Psoas muscle (tissue), 8 donors: Measurements from ENCODE around the gene MAN2A1. TPM values are rescaled to one million over a fixed set of nuclear protein-coding genes. Genes with fewer than 3 reads are reported as not detected.

ENCODE experiments used
- ATAC-seq, 4 donors: fragments of 200-7000 bp; cut with Tn5 transposase; one replicate each; pipeline ENCODE4 v1.9.1; 2020; ENCODE audit warnings: moderate library complexity in 3 of 4, mild to moderate bottlenecking in 2 of 4
- DNase-seq, 2 donors: peaks; one replicate each; pipeline ENCODE4 v3.0.0-alpha.2; 2020
- H3K27ac ChIP-seq: fragments of 200-600 bp; one replicate; pipeline ENCODE4 v1.8.0; 2022
- H3K27me3 ChIP-seq, 3 donors: fragments of 200-600 bp in 1 of 3; one replicate each; pipeline versions ENCODE4 v1.6.1 to v1.8.0; 2013 to 2022; ENCODE audit warnings: low read length in 2 of 3, mild to moderate bottlenecking in 2 of 3, moderate library complexity in 1 of 3; ENCODE audit not compliant: insufficient read depth in 3 of 3
- H3K36me3 ChIP-seq, 2 donors: fragments of 200-600 bp in 1 of 2; one replicate each; pipeline versions ENCODE4 v1.6.1 to v1.8.0; 2013 to 2022; ENCODE audit warnings: low read depth in 1 of 2, mild to moderate bottlenecking in 1 of 2, moderate library complexity in 1 of 2; ENCODE audit not compliant: insufficient read depth in 1 of 2
- H3K4me1 ChIP-seq: fragments of 200-600 bp; one replicate; pipeline ENCODE4 v1.8.0; 2022
- H3K4me3 ChIP-seq: fragments of 200-600 bp; one replicate; pipeline ENCODE4 v1.8.0; 2022; ENCODE audit warnings: mild to moderate bottlenecking
- H3K9me3 ChIP-seq: fragments of 200-600 bp; one replicate; pipeline ENCODE4 v1.8.0; 2022
- CTCF ChIP-seq: fragments of 200-600 bp; IDR thresholded peaks from one replicate; pipeline ENCODE4 v1.8.0; 2022; ENCODE audit warnings: antibody characterized with exemption
- WGBS, 3 donors: extraction: QIAGEN DNeasy Blood & Tissue Kit; methylation state at CpG; one replicate each; pipeline versions ENCODE4 v1.1.6 to v1.1.7; 2013; 5-methylcytosine and 5-hydroxymethylcytosine counted together
- intact Hi-C, 2 donors: fragments of 100-400 bp; cut with DNase I; formaldehyde crosslinking; loops; one replicate each; pipeline versions ENCODE4 v1.11.0 to v1.14.2; 2022
- polyA plus RNA-seq, 3 donors: library from polyadenylated mRNA; stranded (reverse); fragments of 200-250 nt; gene quantifications; one replicate each; pipeline ENCODE4 v1.2.3, GENCODE V29; 2013
- total RNA-seq, 4 donors: library from RNA; stranded (reverse); fragmentation: NEBNext Ultra II Directional in 2 of 4; extraction: Animal tissue kit (Norgen Biotek cat#: 25700) in 2 of 4; gene quantifications; one replicate each; pipeline versions ENCODE4 v1.2.1 to v1.2.4, GENCODE V29; 2021 to 2023
- donor health status: healthy with polysubstance abuse.
- donor health status: DM: no; HTN: no; CAD: no; lungs with moderate emphysema.
- donor health status: Bipolar disorder and iron deficiency.
- donor health status: healthy.
- donor health status: DM: yes; HTN: yes; CAD: no.
- donor health status: DM: no; HTN: no; CAD: no.
- donor health status: DM: no; HTN: no; CAD: no.
- donor health status: DM: yes; HTN: yes; CAD: no.

MAN2A1 gene
- total and polyA plus RNA-seq, 7 donors: 4.2 to 18.3 (median 12.8) TPM

- no peaks in the 10 kb centered on the region for H3K9me3 ChIP-seq
- no peaks in the 10 kb centered on the region for H3K27me3 ChIP-seq
- ATAC-seq: no peak
- DNase-seq: no peak
- H3K4me1 ChIP-seq: no peaks in the 10 kb centered on the region
- 95 to 98% (median 96%) methylated on average over 2 of the region's 2 CpGs for WGBS, 3 donors
- intact Hi-C loops: no loop called here
- TF ChIP-seq CTCF: no peak
- H3K36me3 ChIP-seq: no peaks in the 10 kb centered on the region
- no peak overlapping the region for H3K4me3 ChIP-seq
- no peak overlapping the region for H3K27ac ChIP-seq
Observed at GRCh38 chr5:109671136-109671535, 18.6 kb upstream of the MAN2A1 start.

- H3K27me3 ChIP-seq: no peaks in the 10 kb centered on the region
- H3K4me1 ChIP-seq: no peaks in the 10 kb centered on the region
- no peaks in the 10 kb centered on the region for H3K9me3 ChIP-seq
- intact Hi-C loops: no loop called here
- H3K4me3 ChIP-seq: no peak overlapping the region
- no peaks in the 10 kb centered on the region for H3K36me3 ChIP-seq
- no peak overlapping the region for H3K27ac ChIP-seq
- ATAC-seq: no peak
- no peak for DNase-seq
- 75 to 93% (median 89%) methylated on average over 4 of the region's 4 CpGs for WGBS, 3 donors
- TF ChIP-seq CTCF: no peak
Observed at GRCh38 chr5:109674596-109674995, 15.1 kb upstream of the MAN2A1 start.

- Histone ChIP-seq H3K36me3 (no peaks in the 10 kb centered on the region), H3K4me3 (no peak overlapping the region), H3K27me3 (no peaks in the 10 kb centered on the region), H3K27ac (no peak overlapping the region), H3K9me3 (no peaks in the 10 kb centered on the region), H3K4me1 (no peaks in the 10 kb centered on the region)
- DNase-seq (no peak), ATAC-seq (no peak)
- WGBS, 3 donors: 60 to 65% (median 65%) methylated on average over 5 of the region's 5 CpGs
- intact Hi-C loops: no loop called here
- TF ChIP-seq CTCF: no peak
Observed at GRCh38 chr5:109676920-109677319, 12.8 kb upstream of the MAN2A1 start.

- ATAC-seq (no peak), DNase-seq (no peak)
- 94 to 97% (median 97%) methylated on average over 3 of the region's 3 CpGs for WGBS, 3 donors
Observed at GRCh38 chr5:109678447-109678846, 11.3 kb upstream of the MAN2A1 start.

More at GRCh38 chr5:109678447-109678846, 11.3 kb upstream of the MAN2A1 start:
- Histone ChIP-seq H3K4me3 (no peak overlapping the region), H3K9me3 (no peaks in the 10 kb centered on the region), H3K27ac (no peak overlapping the region), H3K4me1 (no peaks in the 10 kb centered on the region), H3K36me3 (no peaks in the 10 kb centered on the region), H3K27me3 (no peaks in the 10 kb centered on the region)
- TF ChIP-seq CTCF: no peak
- intact Hi-C loops: no loop called here
